Heart left ventricle (tissue), 13 donors: Measurements from ENCODE around the gene LRBA.

ENCODE experiments used
- POLR2A ChIP-seq, 2 donors: fragments of 450-650 bp; IDR thresholded peaks; one replicate each; pipeline ENCODE4 v1.6.1; 2017; ENCODE audit warnings: antibody characterized with exemption in 2 of 2, mild to moderate bottlenecking in 2 of 2, moderate library complexity in 2 of 2
- TF ChIP-seq, protein P1 (sequence below), 12 donors: fragments of 200-600 bp; sonication (generic) in 4 of 12; IDR thresholded peaks; one replicate each; pipeline versions ENCODE4 v1.5.0 to v1.8.0; 2018 to 2022; ENCODE audit warnings: antibody characterized with exemption in 12 of 12, mild to moderate bottlenecking in 5 of 12
- donor health status: ischemic (EF 13 %, LVEDD 7.1; RV severe dilation, severe dysfunction).
- donor health status: DM: no; HTN: yes; CAD: no.
- donor health status: DM: no; HTN: no; CAD: no.
- donor health status: ischemic (EF 25% LVEDD 6.9; RV normal size, moderate dysfunction).
- donor health status: ischemic (EF 25% LVEDD 5.7; RV mildly dilated, moderate dysfunction).
- donor health status: ischemic (EF 35%, LVEDD 5.7; RV mildly dilated, moderate dysfunction).
- donor health status: nonischemic (EF 11% LVEDD 7.7; RV severe dilation, severe dysfunction).
- donor health status: DM: yes; HTN: yes; CAD: no.
- donor health status: PGD.
- donor health status: ischemic (EF 29% LVEDD 5.4; RV normal size, mild dysfunction).
- donor health status: nonischemic (EF 23%, LVEDD 6.1; RV moderate dilation, normal function).

DNA sequence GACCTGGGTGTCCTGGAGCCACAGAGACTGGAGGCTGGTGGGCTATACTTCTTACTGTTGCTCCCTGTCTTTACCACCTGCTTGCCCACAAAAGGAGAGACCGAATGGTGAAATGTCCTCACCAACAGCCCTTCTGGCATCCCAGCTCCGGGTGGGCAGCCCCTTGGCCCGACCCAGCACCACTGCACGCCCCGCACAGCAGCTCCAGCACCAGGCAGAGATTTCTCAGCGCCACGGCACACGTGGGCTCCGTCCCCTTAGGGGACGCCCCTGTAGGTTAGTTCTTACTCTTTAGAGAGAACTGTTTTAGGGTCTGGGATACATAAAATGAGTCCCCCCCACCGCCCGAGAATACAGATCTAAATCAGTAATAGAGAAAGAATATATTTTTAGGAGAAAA, 591.6 kb downstream of the LRBA start:
- TF ChIP-seq, protein P1, sequence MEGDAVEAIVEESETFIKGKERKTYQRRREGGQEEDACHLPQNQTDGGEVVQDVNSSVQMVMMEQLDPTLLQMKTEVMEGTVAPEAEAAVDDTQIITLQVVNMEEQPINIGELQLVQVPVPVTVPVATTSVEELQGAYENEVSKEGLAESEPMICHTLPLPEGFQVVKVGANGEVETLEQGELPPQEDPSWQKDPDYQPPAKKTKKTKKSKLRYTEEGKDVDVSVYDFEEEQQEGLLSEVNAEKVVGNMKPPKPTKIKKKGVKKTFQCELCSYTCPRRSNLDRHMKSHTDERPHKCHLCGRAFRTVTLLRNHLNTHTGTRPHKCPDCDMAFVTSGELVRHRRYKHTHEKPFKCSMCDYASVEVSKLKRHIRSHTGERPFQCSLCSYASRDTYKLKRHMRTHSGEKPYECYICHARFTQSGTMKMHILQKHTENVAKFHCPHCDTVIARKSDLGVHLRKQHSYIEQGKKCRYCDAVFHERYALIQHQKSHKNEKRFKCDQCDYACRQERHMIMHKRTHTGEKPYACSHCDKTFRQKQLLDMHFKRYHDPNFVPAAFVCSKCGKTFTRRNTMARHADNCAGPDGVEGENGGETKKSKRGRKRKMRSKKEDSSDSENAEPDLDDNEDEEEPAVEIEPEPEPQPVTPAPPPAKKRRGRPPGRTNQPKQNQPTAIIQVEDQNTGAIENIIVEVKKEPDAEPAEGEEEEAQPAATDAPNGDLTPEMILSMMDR (IDR thresholded peaks at IDR 0.05), result no peak
- TF ChIP-seq POLR2A (IDR thresholded peaks at IDR 0.05), result no peak
